HAP-1 (cell line): Measurements from ENCODE around the gene FAM120B.
"Not testable (repeated sequence)": the region's sequence is repeated elsewhere in the genome, so short reads cannot be mapped to it uniquely, and the experiment has no call there.

ENCODE experiments used
- DNase-seq, 2 experiments: peaks; one replicate each; pipeline ENCODE4 v3.0.0-alpha.2; 2016 to 2020; ENCODE audit warnings: low spot score in 2 of 2
- H3K27me3 ChIP-seq: fragments of 250-450 bp; sonication (Bioruptor Pico); 2 replicates; pipeline ENCODE4 v1.5.1; 2020; ENCODE audit warnings: low read depth, mild to moderate bottlenecking, moderate library complexity
- H3K36me3 ChIP-seq: fragments of 250-450 bp; sonication (Bioruptor Pico); replicated peaks from 2 replicates; pipeline ENCODE4 v1.5.1; 2020; ENCODE audit warnings: mild to moderate bottlenecking
- H3K4me1 ChIP-seq: fragments of 250-450 bp; sonication (Bioruptor Pico); 2 replicates; pipeline ENCODE4 v1.5.1; 2020; ENCODE audit warnings: mild to moderate bottlenecking
- H3K4me3 ChIP-seq: fragments of 250-450 bp; sonication (Bioruptor Pico); 2 replicates; pipeline ENCODE4 v1.5.1; 2020; ENCODE audit warnings: mild to moderate bottlenecking, moderate library complexity
- H3K9me3 ChIP-seq: fragments of 250-450 bp; sonication (Bioruptor Pico); 2 replicates; pipeline ENCODE4 v1.5.1; 2020; ENCODE audit warnings: mild to moderate bottlenecking, moderate library complexity
- in situ Hi-C: fragments of 300-500 bp; cut with MboI; formaldehyde crosslinking; loops from 3 replicates; pipeline ENCODE4 v1.14.3; 2020; ENCODE audit warnings: low sequenced_read_pairs, inconsistent platforms, mixed read lengths

FAM120B gene

GRCh38 chr6:170355190-170355589, 48.6 kb downstream of the FAM120B start:
- H3K4me1 ChIP-seq, in situ Hi-C loops, H3K4me3 ChIP-seq, H3K9me3 ChIP-seq, H3K27me3 ChIP-seq, DNase-seq: not testable (repeated sequence)
- H3K36me3 ChIP-seq = peaks cover 16% of the 10 kb centered on the region

- peaks cover 11% of the 10 kb centered on the region for H3K36me3 ChIP-seq
- H3K4me3 ChIP-seq = no peak overlapping the region
- in situ Hi-C loops = no loop called here
- no peak for DNase-seq
- no peaks in the 10 kb centered on the region for H3K27me3 ChIP-seq
- H3K9me3 ChIP-seq = no peaks in the 10 kb centered on the region; the same call in 1 of the 2 replicates
- H3K4me1 ChIP-seq = no peaks in the 10 kb centered on the region
These were observed 49.1 kb downstream of the FAM120B start for GRCh38 chr6:170355661-170356060.

- Histone ChIP-seq H3K4me3 (no peak overlapping the region), H3K9me3 (no peaks in the 10 kb centered on the region; the same call in 1 of the 2 replicates), H3K4me1 (no peaks in the 10 kb centered on the region), H3K36me3 (peaks cover 8% of the 10 kb centered on the region), H3K27me3 (no peaks in the 10 kb centered on the region)
- in situ Hi-C loops = no loop called here
- no peak for DNase-seq
These were observed 51.3 kb downstream of the FAM120B start for GRCh38 chr6:170357812-170358211.

- no peaks in the 10 kb centered on the region; the same call in 1 of the 2 replicates for H3K9me3 ChIP-seq
- no peak overlapping the region for H3K4me3 ChIP-seq
- H3K27me3 ChIP-seq = no peaks in the 10 kb centered on the region
- peaks cover 8% of the 10 kb centered on the region for H3K36me3 ChIP-seq
- in situ Hi-C loops = no loop called here
- H3K4me1 ChIP-seq = no peaks in the 10 kb centered on the region
- DNase-seq = no peak
These were observed 51.9 kb downstream of the FAM120B start for GRCh38 chr6:170358496-170358895.

GRCh38 chr6:170360476-170360875, 53.9 kb downstream of the FAM120B start:
- in situ Hi-C loops = no loop called here
- Histone ChIP-seq H3K27me3 (no peaks in the 10 kb centered on the region), H3K36me3 (peaks cover 8% of the 10 kb centered on the region), H3K4me1 (no peaks in the 10 kb centered on the region), H3K4me3 (no peak overlapping the region), H3K9me3 (no peaks in the 10 kb centered on the region)
- DNase-seq = no peak

DNA sequence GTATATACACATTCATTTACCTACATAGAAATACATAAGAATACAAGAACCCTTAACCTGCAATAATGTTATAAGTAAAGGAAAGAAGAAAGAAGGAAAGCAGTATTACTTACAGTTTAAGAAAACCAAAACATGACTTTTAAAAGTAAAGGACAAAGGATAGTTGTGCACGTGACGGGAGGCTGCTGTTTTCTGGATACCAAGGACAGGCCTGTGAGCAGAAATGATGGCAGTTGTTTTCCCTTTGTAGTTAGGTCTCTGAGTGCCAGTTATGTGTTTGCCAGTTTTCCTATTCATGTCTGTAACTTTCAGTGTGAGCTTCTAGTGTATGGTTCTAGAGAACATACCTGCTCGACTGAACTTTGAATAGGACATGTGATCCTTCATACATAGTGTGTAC, 54.8 kb downstream of the FAM120B start:
- Histone ChIP-seq H3K4me3 (no peak overlapping the region), H3K4me1 (no peaks in the 10 kb centered on the region), H3K27me3 (no peaks in the 10 kb centered on the region), H3K36me3 (peaks cover 8% of the 10 kb centered on the region), H3K9me3 (no peaks in the 10 kb centered on the region)
- no peak for DNase-seq
- in situ Hi-C loops = no loop called here

- DNase-seq = no peak
- H3K27me3 ChIP-seq = no peaks in the 10 kb centered on the region
- H3K36me3 ChIP-seq = peaks cover 8% of the 10 kb centered on the region
- no peaks in the 10 kb centered on the region for H3K9me3 ChIP-seq
- no peak overlapping the region for H3K4me3 ChIP-seq
- in situ Hi-C loops = no loop called here
- no peaks in the 10 kb centered on the region for H3K4me1 ChIP-seq
These were observed 55.6 kb downstream of the FAM120B start for GRCh38 chr6:170362121-170362520.

DNA sequence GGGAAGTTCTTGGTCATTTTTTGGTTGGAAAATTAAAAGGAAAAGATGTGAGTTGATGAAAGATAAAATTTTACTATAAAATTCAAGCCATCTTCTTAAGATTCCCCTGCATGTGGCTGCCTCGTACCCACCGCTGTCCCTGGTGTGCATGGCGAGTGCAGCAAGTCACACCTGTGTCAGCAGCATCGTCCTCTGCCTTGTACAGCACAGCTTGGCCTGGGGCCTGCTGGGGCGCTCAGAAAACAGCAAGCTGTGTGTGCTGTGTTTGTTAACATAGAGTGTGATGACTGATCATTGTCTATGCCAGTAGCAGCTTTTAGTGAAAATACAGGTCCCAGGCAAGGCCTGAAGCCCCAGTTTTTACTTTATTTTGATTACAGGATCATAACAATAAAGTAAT, 56.7 kb downstream of the FAM120B start:
- H3K36me3 ChIP-seq = peaks cover 7% of the 10 kb centered on the region
- H3K9me3 ChIP-seq = no peaks in the 10 kb centered on the region
- DNase-seq = no peak
- no peaks in the 10 kb centered on the region for H3K4me1 ChIP-seq
- H3K27me3 ChIP-seq = no peaks in the 10 kb centered on the region
- no peak overlapping the region for H3K4me3 ChIP-seq
- in situ Hi-C loops = no loop called here

GRCh38 chr6:170365121-170365520, 58.6 kb downstream of the FAM120B start:
- in situ Hi-C loops = no loop called here
- Histone ChIP-seq H3K4me1 (no peaks in the 10 kb centered on the region), H3K27me3 (no peaks in the 10 kb centered on the region), H3K9me3 (no peaks in the 10 kb centered on the region), H3K4me3 (no peak overlapping the region), H3K36me3 (peaks cover under 1% of the 10 kb centered on the region; the same call in 1 of the 2 replicates)
- DNase-seq = no peak

DNA sequence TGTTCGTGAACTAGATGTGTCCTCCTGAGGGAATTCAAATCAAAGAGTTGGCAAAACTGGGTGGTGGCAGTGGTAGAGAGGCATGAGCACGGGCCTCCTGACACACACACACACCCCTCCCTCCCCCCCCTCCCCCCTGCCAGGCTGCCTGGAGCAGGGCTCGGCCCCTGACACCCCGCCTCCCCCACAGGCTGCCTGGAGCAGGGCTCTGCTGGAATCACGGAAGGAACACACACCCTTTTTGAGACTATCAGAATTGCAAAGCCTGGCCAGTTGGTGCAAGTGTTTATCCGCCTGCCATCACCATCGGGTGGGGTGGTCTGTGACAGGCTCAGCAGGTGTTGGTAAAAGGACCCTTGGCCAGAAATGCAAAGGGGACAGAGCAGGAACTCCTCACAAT, 59.0 kb downstream of the FAM120B start:
- no peaks in the 10 kb centered on the region for H3K4me1 ChIP-seq
- no peaks in the 10 kb centered on the region; the same call in 1 of the 2 replicates for H3K36me3 ChIP-seq
- no peak for DNase-seq
- in situ Hi-C loops = no loop called here
- H3K27me3 ChIP-seq = no peaks in the 10 kb centered on the region
- no peaks in the 10 kb centered on the region for H3K9me3 ChIP-seq
- H3K4me3 ChIP-seq = no peak overlapping the region

DNA sequence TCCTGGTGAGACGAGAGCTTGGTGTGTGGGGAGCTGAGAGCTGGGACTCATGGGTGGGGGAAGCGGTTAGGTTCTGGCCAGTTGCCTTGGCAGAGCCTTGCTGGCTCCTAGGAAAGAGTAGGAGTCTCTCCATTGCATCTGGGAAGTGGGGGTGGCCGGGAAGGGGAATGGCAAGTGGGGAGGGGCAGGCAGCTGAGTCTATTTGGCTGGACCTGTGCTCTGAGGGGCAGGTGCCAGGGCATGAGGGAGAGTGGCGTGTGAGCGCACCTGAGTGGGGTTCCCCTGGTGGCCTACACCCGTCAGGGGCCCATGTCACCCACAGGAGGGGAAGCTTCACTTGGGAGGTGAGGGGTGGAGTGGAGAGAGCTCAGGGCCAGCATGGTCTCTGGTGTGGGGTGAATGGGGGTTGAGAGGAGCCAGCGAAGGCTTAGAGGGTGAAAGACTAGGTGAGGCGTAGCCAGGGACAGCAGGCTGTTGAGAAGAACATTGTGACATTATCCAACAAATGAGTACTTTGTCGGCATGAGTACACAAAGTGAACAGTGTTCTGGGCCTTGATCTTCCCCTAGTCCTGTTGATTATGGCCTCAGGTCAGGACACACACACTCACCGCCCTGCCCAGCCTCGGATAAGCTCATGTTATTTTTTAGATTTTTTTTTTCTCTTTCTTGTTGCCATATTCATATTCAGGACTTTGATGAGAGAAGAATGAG, 59.8 kb downstream of the FAM120B start:
- Histone ChIP-seq H3K4me3 (no peak overlapping the region), H3K36me3 (no peaks in the 10 kb centered on the region), H3K27me3 (no peaks in the 10 kb centered on the region), H3K4me1 (no peaks in the 10 kb centered on the region), H3K9me3 (no peaks in the 10 kb centered on the region)
- in situ Hi-C loops = no loop called here
- no peak for DNase-seq

DNA sequence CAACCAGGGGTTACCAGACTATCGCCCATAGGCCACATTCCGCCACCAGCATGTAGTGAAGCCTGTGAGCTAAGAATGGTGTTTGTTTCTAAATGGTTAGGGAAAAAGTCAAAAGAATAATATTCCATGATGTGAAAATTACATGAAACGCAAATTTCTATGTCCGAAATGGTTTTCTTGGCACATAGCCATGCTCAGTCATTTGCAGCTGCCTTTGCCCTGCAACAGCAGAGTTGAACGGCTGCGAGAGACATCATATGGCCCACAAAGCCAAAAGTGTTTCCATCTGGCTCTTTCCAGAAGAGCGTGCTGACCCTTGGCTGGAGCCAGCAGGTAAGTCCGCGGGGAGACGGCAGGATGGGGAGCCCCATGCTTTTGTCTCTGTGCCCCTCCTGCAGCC, 60.7 kb downstream of the FAM120B start:
- in situ Hi-C loops = no loop called here

DNA sequence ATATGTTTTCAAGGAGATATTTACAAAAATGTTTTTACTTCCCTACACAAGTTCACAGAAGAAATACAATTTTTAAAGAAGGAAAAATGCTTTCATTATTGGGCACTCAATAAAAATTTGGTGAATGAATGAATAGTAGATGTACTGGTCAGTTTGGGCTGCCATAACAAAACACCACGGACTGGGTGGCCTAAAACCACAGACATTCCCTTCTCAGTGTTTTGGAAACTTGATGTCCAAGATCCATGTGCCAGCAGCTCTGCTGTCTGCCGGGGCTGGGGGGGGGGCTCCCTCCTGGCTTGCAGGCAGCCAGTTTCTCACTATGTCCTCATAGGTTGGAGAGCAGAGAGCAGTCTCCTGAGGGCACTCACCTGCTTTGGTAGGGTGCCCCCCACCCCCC, 62.0 kb downstream of the FAM120B start:
- Histone ChIP-seq H3K4me1 (no peaks in the 10 kb centered on the region), H3K36me3 (no peaks in the 10 kb centered on the region), H3K9me3 (no peaks in the 10 kb centered on the region), H3K27me3 (no peaks in the 10 kb centered on the region), H3K4me3 (no peak overlapping the region)
- no peak for DNase-seq
- in situ Hi-C loops = no loop called here

More for the DNA sequence above, 60.7 kb downstream of the FAM120B start:
- DNase-seq = no peak
- no peak overlapping the region for H3K4me3 ChIP-seq
- H3K36me3 ChIP-seq = no peaks in the 10 kb centered on the region
- no peaks in the 10 kb centered on the region for H3K27me3 ChIP-seq
- H3K4me1 ChIP-seq = no peaks in the 10 kb centered on the region
- H3K9me3 ChIP-seq = no peaks in the 10 kb centered on the region

DNA sequence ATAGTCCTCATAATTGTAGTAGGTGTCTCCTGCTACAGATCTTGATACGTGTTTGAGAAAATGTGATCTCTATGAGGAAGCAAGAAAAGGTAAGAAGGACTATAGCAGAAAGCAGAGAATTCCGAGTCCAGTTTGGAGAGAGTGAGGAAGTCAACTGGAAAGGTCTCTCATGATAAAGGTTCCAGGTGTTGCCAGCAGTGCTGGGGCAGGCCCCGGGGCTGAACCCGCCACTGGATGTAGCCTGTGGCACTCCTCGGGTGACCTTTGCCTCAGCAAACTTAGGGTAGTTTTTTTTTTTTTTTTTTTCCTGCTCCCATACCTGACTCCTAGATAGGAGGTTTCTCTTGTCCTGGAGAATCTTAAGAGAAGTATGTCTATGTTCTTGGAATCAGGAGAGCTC, 62.8 kb downstream of the FAM120B start:
- no peaks in the 10 kb centered on the region for H3K4me1 ChIP-seq
- H3K4me3 ChIP-seq = no peak overlapping the region
- no peaks in the 10 kb centered on the region for H3K27me3 ChIP-seq
- H3K36me3 ChIP-seq = no peaks in the 10 kb centered on the region
- in situ Hi-C loops = no loop called here
- DNase-seq = no peak
- no peaks in the 10 kb centered on the region for H3K9me3 ChIP-seq

DNA sequence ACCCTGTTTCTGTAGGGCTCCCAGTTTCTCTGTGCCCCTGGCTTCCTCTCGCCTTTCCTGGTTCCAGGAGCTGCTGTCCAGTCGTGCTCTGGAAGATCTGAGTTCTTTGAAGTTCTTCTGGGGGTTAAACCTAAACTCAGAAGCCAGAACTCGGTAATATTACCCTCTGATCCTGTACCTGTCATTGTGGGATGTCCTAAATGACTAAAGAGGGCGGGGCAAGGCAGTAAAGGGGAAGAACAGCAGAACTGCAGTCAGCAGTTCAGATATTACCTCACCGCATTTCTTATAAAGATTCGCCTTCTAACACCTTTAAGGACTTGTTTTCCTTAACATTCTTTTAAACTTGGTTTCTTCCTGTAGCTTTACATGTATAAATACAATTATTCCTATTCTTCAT, 63.9 kb downstream of the FAM120B start:
- DNase-seq = no peak
- Histone ChIP-seq H3K4me3 (no peak overlapping the region), H3K36me3 (no peaks in the 10 kb centered on the region), H3K4me1 (no peaks in the 10 kb centered on the region), H3K27me3 (no peaks in the 10 kb centered on the region), H3K9me3 (no peaks in the 10 kb centered on the region)
- in situ Hi-C loops = no loop called here
